Hepatocyte (in vitro differentiated cells): ENCODE measurements around the gene CIZ1. TPM values are rescaled to one million over a fixed set of nuclear protein-coding genes. Genes with fewer than 3 reads are reported as not detected.
A peak's percentile ranks its signal among the peaks of the same experiment; 100 is the strongest.
"Not testable (repeated sequence)": the region's sequence is repeated elsewhere in the genome, so short reads cannot be mapped to it uniquely, and the experiment has no call there.

Source experiments
- DNase-seq: peaks from one replicate; pipeline ENCODE4 v3.0.0-alpha.2; 2016; ENCODE audit warnings: low spot score
- H2AFZ ChIP-seq: fragments of 200-600 bp; sonication (generic); 2 replicates; pipeline ENCODE4 v1.6.0; 2016; ENCODE audit warnings: antibody characterized with exemption, mild to moderate bottlenecking
- H3K27ac ChIP-seq: fragments of 200-600 bp; sonication (generic); 2 replicates; pipeline ENCODE4 v1.5.1; 2016; ENCODE audit warnings: mild to moderate bottlenecking
- H3K27me3 ChIP-seq: fragments of 200-600 bp; sonication (generic); 2 replicates; pipeline ENCODE4 v1.6.1; 2016
- H3K36me3 ChIP-seq: fragments of 200-600 bp; sonication (generic); replicated peaks from 2 replicates; pipeline ENCODE4 v1.5.1; 2016; ENCODE audit warnings: low read depth; ENCODE audit not compliant: insufficient read depth
- H3K4me1 ChIP-seq: fragments of 200-600 bp; sonication (generic); 2 replicates; pipeline ENCODE4 v1.5.1; 2016; ENCODE audit warnings: mild to moderate bottlenecking, moderate library complexity; ENCODE audit not compliant: insufficient read depth
- H3K4me2 ChIP-seq: fragments of 200-600 bp; sonication (generic); 2 replicates; pipeline ENCODE4 v1.6.0; 2016
- H3K4me3 ChIP-seq: fragments of 200-600 bp; sonication (generic); 2 replicates; pipeline ENCODE4 v1.5.1; 2016; ENCODE audit warnings: mild to moderate bottlenecking
- H3K79me2 ChIP-seq: fragments of 200-600 bp; sonication (generic); 2 replicates; pipeline ENCODE4 v1.6.0; 2017; ENCODE audit warnings: mild to moderate bottlenecking
- H3K9me2 ChIP-seq: fragments of 200-600 bp; sonication (generic); replicated peaks from 2 replicates; pipeline ENCODE4 v1.6.0; 2017; ENCODE audit warnings: mild to moderate bottlenecking; ENCODE audit not compliant: insufficient read depth
- H3K9me3 ChIP-seq: fragments of 200-600 bp; sonication (generic); 2 replicates; pipeline ENCODE4 v1.5.1; 2016; ENCODE audit warnings: low read depth, mild to moderate bottlenecking
- H4K20me1 ChIP-seq: fragments of 200-600 bp; sonication (generic); 2 replicates; pipeline ENCODE4 v1.6.0; 2016; ENCODE audit warnings: mild to moderate bottlenecking; ENCODE audit not compliant: insufficient read depth, poor library complexity, severe bottlenecking
- CTCF ChIP-seq: fragments of 200-600 bp; sonication (generic); IDR thresholded peaks from 2 replicates; pipeline ENCODE4 v1.5.1; 2016; ENCODE audit warnings: antibody characterized with exemption, mild to moderate bottlenecking; ENCODE audit not compliant: poor library complexity
- EZH2 ChIP-seq: fragments of 200-600 bp; sonication (generic); IDR thresholded peaks from 2 replicates; pipeline ENCODE4 v1.6.1; 2016; ENCODE audit warnings: antibody characterized with exemption, mild to moderate bottlenecking, borderline replicate concordance
- EZH2phosphoT487 ChIP-seq: fragments of 200-600 bp; sonication (generic); IDR thresholded peaks from one replicate; pipeline ENCODE4 v1.6.1; 2018; ENCODE audit warnings: antibody characterized with exemption, mild to moderate bottlenecking, low read depth, moderate library complexity; ENCODE audit not compliant: unreplicated experiment, severe bottlenecking
- whole genome bisulfite sequencing: methylation state at CpG from one replicate; pipeline ENCODE4 v1.1.6; 2016; ENCODE audit warnings: low lambda C conversion rate; ENCODE audit errors: missing lambda C conversion rate; 5-methylcytosine and 5-hydroxymethylcytosine counted together
- polyA plus RNA-seq: library from polyadenylated mRNA; unstranded; fragments of >200 nt; fragmentation: Nextera tagmentation; extraction: Ambion mirVana; gene quantifications from 2 replicates; pipeline ENCODE4 v1.2.1, GENCODE V29; 2016
- total RNA-seq: library from RNA; depleted of rRNA; stranded (reverse); fragments of >200 nt; gene quantifications from 2 replicates; pipeline ENCODE4 v1.2.3, GENCODE V29; 2014

The CIZ1 gene
- total and polyA plus RNA-seq, 2 experiments from 2014 or later = 31.0 to 85.6 TPM

GRCh38 chr9:128231638-128232527 lies 40.5 kb upstream of the CIZ1 start:
- Histone ChIP-seq H3K27ac (no peak overlapping the region), H3K4me1 (no peaks in the 10 kb centered on the region), H3K27me3 (no peaks in the 10 kb centered on the region), H4K20me1 (no peaks in the 10 kb centered on the region), H3K36me3 (no peaks in the 10 kb centered on the region), H3K79me2 (no peaks in the 10 kb centered on the region), H3K4me3 (no peak overlapping the region), H3K4me2 (no peak overlapping the region), H3K9me3 (no peaks in the 10 kb centered on the region), H3K9me2 (no peaks in the 10 kb centered on the region), H2AFZ (no peak overlapping the region)
- DNase-seq = peak; percentile 8
- TF ChIP-seq EZH2 (no peak), CTCF (no peak), EZH2phosphoT487 (no peak)
- WGBS = 89% methylated on average over 16 of the region's 16 CpGs

- not testable (repeated sequence) for H4K20me1 ChIP-seq, DNase-seq, H2AFZ ChIP-seq, H3K79me2 ChIP-seq, H3K36me3 ChIP-seq, H3K9me3 ChIP-seq, H3K4me2 ChIP-seq, H3K27ac ChIP-seq, H3K27me3 ChIP-seq, H3K4me3 ChIP-seq, H3K4me1 ChIP-seq, H3K9me2 ChIP-seq
- 95% methylated on average over 7 of the region's 7 CpGs for WGBS
These were observed 39.5 kb upstream of the CIZ1 start for GRCh38 chr9:128230897-128231296.

GRCh38 chr9:128226412-128226801 lies 35.0 kb upstream of the CIZ1 start:
- H2AFZ ChIP-seq = no peak overlapping the region
- WGBS = 88% methylated on average over 5 of the region's 5 CpGs
- no peak for TF ChIP-seq EZH2
- no peaks in the 10 kb centered on the region for H4K20me1 ChIP-seq
- H3K27ac ChIP-seq = no peak overlapping the region
- H3K4me3 ChIP-seq = no peak overlapping the region
- no peaks in the 10 kb centered on the region for H3K27me3 ChIP-seq
- H3K4me1 ChIP-seq = no peaks in the 10 kb centered on the region
- no peaks in the 10 kb centered on the region for H3K9me3 ChIP-seq
- H3K9me2 ChIP-seq = no peaks in the 10 kb centered on the region
- no peak for DNase-seq
- no peaks in the 10 kb centered on the region for H3K79me2 ChIP-seq
- no peaks in the 10 kb centered on the region for H3K36me3 ChIP-seq
- no peak overlapping the region for H3K4me2 ChIP-seq

DNA sequence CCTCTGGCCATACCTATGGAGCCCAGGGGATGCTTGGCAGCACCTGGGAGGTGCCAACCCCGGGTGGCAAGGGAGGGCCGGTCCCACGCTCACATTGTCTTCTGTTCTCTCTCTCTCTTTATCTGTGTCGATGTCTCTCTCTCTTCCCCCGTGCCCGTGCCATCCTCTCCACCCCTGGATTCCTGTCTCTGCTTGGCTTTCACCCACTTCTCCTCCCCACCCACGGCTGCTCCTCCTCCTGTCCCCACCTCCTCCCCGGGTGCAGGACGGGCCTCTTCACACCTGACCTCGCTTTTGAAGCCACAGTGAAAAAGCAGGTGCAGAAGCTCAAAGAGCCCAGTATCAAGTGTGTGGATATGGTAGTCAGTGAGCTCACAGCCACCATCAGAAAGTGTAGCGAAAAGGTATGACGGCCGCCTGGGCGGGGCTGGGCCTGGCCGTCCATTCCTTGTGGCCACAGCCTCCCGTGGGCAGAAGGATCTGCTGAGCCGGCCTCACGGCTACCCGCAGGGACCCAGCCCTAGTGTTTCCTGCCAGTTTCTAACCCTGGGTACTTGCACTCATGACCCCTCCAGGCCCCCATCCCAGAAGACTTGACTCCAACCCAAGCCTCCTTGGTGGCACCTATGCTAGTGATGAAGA lies 34.5 kb upstream of the CIZ1 start:
- Histone ChIP-seq H3K9me2 (no peaks in the 10 kb centered on the region), H3K36me3 (no peaks in the 10 kb centered on the region), H3K9me3 (no peaks in the 10 kb centered on the region), H3K79me2 (no peaks in the 10 kb centered on the region), H3K27ac (no peak overlapping the region), H3K27me3 (no peaks in the 10 kb centered on the region), H3K4me3 (no peak overlapping the region), H3K4me1 (no peaks in the 10 kb centered on the region), H3K4me2 (no peak overlapping the region), H4K20me1 (no peaks in the 10 kb centered on the region), H2AFZ (no peak overlapping the region)
- DNase-seq = peak; percentile 2
- 93% methylated on average over 19 of the region's 19 CpGs for WGBS
- no peak for TF ChIP-seq CTCF
- TF ChIP-seq EZH2phosphoT487 = no peak
- no peak for TF ChIP-seq EZH2
